HG03103 (cell line): ENCODE measurements around the gene FHOD3.

Source experiments
- ATAC-seq: cut with Tn5 transposase; IDR thresholded peaks from one replicate; pipeline ENCODE4 v1.9.1; 2021; ENCODE audit warnings: low read depth; ENCODE audit not compliant: unreplicated experiment

FHOD3 gene

GRCh38 chr18:36465276-36465675, 167.8 kb downstream of the FHOD3 start:
- ATAC-seq = no peak

- no peak for ATAC-seq
Measured at GRCh38 chr18:36465970-36466369, 168.5 kb downstream of the FHOD3 start.

- no peak for ATAC-seq
Measured at GRCh38 chr18:36467614-36468013, 170.1 kb downstream of the FHOD3 start.

- no peak for ATAC-seq
Measured at GRCh38 chr18:36468161-36468560, 170.6 kb downstream of the FHOD3 start.

- no peak for ATAC-seq
Measured at GRCh38 chr18:36469461-36469860, 171.9 kb downstream of the FHOD3 start.

- no peak for ATAC-seq
Measured at GRCh38 chr18:36470896-36471295, 173.4 kb downstream of the FHOD3 start.

- no peak for ATAC-seq
Measured at GRCh38 chr18:36471393-36471792, 173.9 kb downstream of the FHOD3 start.

- ATAC-seq = no peak
Measured at GRCh38 chr18:36476433-36476832, 178.9 kb downstream of the FHOD3 start.

- ATAC-seq = no peak
Measured at GRCh38 chr18:36477776-36478175, 180.3 kb downstream of the FHOD3 start.

- no peak for ATAC-seq
Measured at GRCh38 chr18:36481201-36481657, 183.7 kb downstream of the FHOD3 start.

GRCh38 chr18:36481935-36482334, 184.4 kb downstream of the FHOD3 start:
- ATAC-seq = no peak

GRCh38 chr18:36484591-36484990, 187.1 kb downstream of the FHOD3 start:
- ATAC-seq = no peak

- ATAC-seq = no peak
Measured at GRCh38 chr18:36485772-36486171, 188.3 kb downstream of the FHOD3 start.

- no peak for ATAC-seq
Measured at GRCh38 chr18:36488131-36488530, 190.6 kb downstream of the FHOD3 start.

GRCh38 chr18:36490897-36491296, 193.4 kb downstream of the FHOD3 start:
- ATAC-seq = no peak

- ATAC-seq = no peak
Measured at GRCh38 chr18:36492604-36493329, 195.3 kb downstream of the FHOD3 start.

- ATAC-seq = no peak
Measured at GRCh38 chr18:36493349-36494159, 196.0 kb downstream of the FHOD3 start.

- ATAC-seq = no peak
Measured at GRCh38 chr18:36494160-36494437, 196.6 kb downstream of the FHOD3 start.

GRCh38 chr18:36496022-36496421, 198.5 kb downstream of the FHOD3 start:
- ATAC-seq = no peak

- peak; percentile 84 for ATAC-seq
Measured at GRCh38 chr18:36499938-36500337, 202.4 kb downstream of the FHOD3 start.

- ATAC-seq = no peak
Measured at GRCh38 chr18:36501100-36501499, 203.6 kb downstream of the FHOD3 start.

- ATAC-seq = no peak
Measured at GRCh38 chr18:36503477-36503876, 206.0 kb downstream of the FHOD3 start.
